Measurements from ENCODE around the gene VAV2.

The VAV2 gene

DNA sequence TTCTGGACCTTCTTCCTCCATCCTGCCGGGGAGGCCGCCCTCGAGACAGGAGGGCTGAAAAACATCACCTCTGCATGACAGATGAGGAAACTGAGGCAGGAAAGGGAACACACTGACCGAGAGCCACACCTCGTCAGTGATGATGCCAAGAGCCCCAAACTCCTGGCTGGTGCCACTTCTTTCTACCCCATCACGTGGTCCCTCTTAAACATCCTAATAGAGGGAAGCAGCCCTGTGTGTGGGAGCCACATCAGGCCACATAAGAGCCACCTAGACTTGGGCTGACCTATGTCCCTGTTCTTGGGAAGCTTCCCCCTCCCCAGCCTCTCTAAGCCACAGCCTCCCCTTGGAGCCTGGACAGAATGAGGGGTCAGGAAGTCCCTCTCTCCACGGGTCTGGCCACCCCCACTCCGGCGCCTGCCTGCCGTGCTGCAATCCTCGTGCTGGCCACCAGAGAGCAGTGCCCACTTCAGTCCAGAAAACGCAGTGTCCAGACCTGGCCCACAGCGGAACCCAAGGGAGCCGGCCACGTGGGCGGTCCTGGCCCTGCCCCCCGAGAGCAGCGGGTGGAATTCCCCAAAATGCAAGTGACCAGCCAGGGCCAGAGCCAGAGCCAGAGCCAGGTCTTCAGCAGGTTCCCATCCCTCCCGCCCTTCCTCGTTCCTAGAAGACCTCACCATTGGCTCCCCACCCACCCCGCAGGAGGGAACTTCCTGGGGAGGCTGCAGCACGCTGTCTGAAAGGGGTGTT is 199.2 kb downstream of the VAV2 start:
- TF ChIP-seq, protein P1, sequence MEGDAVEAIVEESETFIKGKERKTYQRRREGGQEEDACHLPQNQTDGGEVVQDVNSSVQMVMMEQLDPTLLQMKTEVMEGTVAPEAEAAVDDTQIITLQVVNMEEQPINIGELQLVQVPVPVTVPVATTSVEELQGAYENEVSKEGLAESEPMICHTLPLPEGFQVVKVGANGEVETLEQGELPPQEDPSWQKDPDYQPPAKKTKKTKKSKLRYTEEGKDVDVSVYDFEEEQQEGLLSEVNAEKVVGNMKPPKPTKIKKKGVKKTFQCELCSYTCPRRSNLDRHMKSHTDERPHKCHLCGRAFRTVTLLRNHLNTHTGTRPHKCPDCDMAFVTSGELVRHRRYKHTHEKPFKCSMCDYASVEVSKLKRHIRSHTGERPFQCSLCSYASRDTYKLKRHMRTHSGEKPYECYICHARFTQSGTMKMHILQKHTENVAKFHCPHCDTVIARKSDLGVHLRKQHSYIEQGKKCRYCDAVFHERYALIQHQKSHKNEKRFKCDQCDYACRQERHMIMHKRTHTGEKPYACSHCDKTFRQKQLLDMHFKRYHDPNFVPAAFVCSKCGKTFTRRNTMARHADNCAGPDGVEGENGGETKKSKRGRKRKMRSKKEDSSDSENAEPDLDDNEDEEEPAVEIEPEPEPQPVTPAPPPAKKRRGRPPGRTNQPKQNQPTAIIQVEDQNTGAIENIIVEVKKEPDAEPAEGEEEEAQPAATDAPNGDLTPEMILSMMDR (IDR thresholded peaks at IDR 0.05): peak; percentile 94

DNA sequence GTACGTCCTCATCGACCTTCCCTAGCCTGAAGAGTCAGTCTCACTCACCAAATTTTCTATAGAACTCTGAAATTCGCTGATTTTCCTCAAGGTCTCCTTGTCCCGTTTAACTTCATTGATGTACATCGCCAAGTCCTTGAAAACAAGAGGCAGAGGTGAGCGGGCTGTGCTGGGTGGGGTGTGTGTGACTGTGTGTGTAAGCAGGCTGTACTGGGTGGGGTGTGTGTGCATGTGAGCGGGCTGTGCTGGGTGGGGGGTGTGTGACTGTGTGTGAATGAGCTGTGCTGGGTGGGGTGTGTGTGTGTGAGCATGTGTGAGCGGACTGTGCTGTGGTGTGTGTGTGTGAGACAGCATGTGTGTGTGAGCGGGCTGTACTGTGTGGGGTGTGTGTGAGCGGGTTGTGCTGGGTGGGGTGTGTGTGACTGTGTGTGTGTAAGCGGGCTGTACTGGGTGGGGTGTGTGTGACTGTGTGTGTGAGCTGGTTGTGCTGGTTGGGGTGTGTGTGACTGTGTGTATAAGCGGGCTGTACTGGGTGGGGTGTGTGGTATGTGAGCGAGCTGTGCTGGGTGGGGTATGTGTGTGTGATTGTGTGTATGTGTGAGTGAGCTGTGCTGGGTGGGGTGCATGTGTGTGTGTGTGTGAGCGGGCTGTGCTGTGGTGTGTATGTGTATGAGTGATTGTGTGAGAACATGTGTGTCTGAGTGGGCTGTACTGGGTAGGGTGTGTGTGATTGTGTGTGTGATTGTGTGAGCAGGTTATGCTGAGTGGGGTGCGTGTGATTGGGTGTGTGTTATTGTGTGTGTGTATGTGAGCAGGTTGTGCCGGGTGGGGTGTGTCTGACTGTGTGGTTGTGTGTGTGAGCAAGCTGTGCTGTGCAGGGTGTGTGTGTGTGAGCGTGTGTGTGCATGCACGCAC is 200.1 kb downstream of the VAV2 start:
- TF ChIP-seq, protein P1 (IDR thresholded peaks at IDR 0.05): no peak

DNA sequence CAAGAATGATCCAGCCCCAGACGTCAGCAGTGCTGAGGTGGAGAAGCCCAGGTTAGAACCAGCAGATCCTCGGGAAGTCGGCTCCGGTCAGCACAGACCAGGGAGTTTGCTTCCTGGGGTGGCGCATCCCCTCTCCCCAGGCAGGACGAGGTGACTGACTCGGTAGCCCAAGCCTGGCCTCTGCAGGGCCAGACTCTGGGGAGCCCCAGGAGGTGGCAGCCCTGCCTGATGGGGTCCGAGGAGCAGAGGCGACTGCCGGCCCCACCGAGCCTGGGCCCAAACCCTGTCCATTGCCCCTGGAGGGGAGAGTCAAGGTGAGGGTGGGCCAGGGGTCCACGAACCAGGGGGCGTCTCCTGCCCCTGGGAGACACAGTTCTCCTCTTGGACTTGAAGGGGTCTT is 201.1 kb downstream of the VAV2 start:
- TF ChIP-seq, protein P1 (IDR thresholded peaks at IDR 0.05): no peak

DNA sequence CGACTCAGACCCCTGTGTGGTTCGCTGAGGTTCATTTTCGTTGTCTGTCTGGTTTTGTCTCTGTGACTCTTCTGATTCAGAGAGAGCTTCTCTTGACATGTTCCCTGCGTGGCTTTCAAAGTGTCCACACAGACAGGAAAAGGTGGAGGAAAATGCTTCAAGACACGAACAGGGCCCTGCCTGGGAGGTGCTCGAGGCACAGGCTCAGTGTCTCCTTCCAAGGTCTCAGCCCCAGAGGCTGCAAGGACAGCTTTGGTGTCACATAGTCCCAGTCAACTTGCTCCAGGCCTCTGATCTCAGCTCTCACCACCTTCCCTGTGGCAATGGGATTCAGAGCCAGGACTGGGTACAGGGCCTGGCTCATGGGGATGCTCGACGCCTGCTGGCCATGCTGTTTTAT is 202.3 kb downstream of the VAV2 start:
- TF ChIP-seq, protein P1 (IDR thresholded peaks at IDR 0.05): no peak

DNA sequence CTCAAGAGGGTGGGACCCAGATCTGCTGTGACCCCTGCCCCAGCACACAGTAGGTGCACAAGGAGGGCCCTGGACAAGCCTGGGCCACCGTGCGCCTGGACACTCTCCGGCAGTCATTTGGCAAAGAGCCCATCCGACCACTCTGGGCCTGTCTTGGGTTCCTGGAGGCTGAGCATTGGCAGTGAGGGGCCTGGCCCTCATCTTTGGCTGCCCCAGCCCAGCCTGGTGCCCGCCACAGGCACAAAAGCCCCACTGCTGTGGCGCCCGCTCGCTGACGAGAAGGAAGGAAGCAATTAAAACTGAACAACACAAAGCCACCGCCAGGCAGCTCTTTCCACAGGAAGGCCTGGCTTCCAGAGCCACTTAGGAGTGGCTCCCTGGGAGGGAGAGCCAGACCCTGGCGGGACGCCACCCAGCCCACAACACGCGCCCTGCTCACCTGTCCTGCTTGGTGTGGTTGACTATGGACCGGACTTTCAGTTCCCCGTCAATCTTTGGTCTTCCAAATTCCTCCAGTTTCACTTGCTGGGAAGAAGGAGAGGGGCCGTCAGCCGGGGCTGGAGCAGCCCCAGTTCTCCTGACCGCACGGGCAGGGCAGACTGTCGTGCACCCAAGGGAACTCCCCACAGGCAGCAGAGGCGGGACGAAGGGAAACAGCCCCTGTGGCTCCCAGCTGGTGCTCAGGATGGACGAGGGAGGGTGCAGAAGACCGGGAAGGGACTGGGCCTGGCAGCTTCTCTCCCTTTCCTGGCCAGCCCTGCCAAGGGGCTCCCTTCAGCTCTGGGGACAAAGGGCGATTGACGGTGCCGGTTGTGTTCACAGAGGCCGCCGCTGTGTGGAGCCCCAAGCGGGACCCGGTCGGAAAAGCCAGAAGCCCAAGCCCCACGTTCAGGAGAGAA is 203.1 kb downstream of the VAV2 start:
- TF ChIP-seq, protein P1 (IDR thresholded peaks at IDR 0.05): no peak

DNA sequence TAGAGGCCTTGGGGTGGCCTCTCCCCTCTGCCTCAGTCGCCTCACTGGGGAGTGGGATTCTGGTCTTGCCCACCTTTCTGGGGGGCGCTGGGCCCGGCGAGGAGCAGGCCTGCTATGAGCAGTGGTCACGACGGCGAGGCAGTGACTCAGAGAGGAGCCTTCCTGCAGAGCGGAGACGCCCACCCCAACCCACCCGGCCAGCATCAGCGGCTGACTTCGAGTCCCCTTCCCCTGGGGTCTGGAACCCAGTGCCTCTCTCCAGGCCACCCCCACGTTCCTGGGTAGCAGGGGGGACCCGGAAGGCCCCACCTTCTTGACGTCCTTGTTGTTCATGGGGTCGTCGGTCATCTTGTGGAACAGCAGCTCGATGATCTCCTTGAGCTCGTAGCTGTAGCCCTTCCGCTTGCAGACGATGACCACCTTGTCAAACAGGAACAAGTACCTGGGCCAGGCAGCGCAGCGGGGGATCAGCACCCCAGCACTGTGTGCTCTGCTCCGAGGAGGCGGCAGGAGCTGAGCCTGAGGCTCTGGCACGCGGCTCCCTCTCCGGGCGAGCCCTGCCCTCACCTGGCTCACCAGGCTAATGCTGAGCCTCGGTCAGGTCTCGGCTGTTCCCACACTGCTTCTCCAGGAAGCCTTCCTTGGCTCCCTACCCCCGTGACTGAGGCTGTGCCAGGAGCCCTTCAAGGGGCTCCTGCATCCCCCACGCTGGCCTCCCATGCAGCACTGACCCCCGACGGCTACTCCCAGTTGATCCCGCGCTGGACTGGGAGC is 203.9 kb downstream of the VAV2 start:
- TF ChIP-seq, protein P1 (IDR thresholded peaks at IDR 0.05): no peak

DNA sequence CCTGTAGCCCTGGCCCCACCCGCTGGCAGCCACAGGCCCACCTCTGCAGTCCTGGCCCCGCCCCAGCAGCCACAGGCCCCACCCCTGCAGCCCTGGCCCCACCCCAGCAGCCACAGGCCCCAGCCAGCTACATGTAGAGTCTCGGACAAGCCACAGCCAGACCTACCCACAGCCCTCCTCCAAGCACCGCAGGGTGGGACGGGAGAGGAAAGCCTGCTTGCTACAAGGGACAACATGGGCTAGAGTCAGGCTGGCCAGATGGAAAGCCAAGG is 204.4 kb downstream of the VAV2 start:
- TF ChIP-seq, protein P1 (IDR thresholded peaks at IDR 0.05): no peak
